Esophagus muscularis mucosa (tissue), 4 donors: ENCODE measurements around the gene SPSB4.

ENCODE experiments used
- EP300 ChIP-seq: sonication (generic); formaldehyde crosslinking; IDR thresholded peaks from one replicate; pipeline ENCODE4 v1.6.1; 2017; ENCODE audit warnings: antibody characterized with exemption
- POLR2A ChIP-seq: fragments of 450-650 bp; IDR thresholded peaks from one replicate; pipeline ENCODE4 v1.6.1; 2017; ENCODE audit warnings: antibody characterized with exemption, moderate library complexity, mild to moderate bottlenecking, low read depth
- POLR2AphosphoS5 ChIP-seq, 2 donors: sonication (generic); formaldehyde crosslinking; IDR thresholded peaks; one replicate each; pipeline ENCODE4 v1.6.1; 2017; ENCODE audit warnings: antibody characterized with exemption in 2 of 2
- TF ChIP-seq, protein P1 (sequence below), 3 experiments: fragments of 200-600 bp in 2 of 3; fragments of 450-650 bp in 1 of 3; sonication (generic) in 2 of 3; IDR thresholded peaks; one replicate each; pipeline ENCODE4 v1.5.1; 2017 to 2019; ENCODE audit warnings: antibody characterized with exemption in 3 of 3, mild to moderate bottlenecking in 2 of 3, moderate library complexity in 1 of 3

DNA sequence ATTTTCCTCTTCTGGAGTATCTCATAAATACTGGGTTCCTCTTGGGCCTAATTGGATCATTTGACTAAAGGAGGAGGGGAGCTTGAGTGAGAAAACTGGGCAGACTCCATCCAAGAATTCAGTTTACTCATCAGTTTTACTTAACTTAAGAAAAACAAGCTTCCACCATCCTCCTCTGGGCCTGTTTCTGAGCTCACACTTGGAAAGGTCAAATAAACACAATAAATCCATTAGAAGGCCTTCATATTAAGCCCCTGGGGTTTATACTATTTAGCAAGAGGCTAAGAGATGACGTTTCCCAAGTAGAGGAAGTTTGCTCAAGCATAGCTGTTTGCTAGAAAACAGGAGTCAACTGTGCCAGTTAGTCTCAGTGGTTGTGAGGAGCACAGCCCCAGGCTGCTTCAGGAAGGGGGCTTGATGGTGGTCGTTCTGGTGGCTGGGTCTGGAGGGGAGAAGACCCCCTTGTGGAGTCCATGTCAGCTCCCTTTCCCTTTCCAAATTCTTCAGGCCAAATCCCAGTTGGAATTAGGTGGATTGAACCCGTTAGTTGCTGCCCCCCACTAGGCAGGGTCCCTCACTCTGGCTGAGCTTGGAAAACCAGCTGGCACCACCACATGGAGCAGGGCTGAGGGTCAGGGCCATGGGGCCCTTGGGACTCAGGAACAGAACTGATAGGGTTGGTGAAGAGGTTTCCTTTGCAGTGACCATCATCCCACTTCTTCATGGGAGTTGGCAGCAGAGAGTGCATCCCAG lies 64.8 kb downstream of the SPSB4 start:
- TF ChIP-seq, protein P1, sequence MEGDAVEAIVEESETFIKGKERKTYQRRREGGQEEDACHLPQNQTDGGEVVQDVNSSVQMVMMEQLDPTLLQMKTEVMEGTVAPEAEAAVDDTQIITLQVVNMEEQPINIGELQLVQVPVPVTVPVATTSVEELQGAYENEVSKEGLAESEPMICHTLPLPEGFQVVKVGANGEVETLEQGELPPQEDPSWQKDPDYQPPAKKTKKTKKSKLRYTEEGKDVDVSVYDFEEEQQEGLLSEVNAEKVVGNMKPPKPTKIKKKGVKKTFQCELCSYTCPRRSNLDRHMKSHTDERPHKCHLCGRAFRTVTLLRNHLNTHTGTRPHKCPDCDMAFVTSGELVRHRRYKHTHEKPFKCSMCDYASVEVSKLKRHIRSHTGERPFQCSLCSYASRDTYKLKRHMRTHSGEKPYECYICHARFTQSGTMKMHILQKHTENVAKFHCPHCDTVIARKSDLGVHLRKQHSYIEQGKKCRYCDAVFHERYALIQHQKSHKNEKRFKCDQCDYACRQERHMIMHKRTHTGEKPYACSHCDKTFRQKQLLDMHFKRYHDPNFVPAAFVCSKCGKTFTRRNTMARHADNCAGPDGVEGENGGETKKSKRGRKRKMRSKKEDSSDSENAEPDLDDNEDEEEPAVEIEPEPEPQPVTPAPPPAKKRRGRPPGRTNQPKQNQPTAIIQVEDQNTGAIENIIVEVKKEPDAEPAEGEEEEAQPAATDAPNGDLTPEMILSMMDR (IDR thresholded peaks at IDR 0.05), result no peak
- no peak for TF ChIP-seq POLR2A
- TF ChIP-seq EP300, result no peak
- TF ChIP-seq POLR2AphosphoS5 (IDR thresholded peaks at IDR 0.05), result peak in 1 of 2 donors; percentile 33
